CD4-positive, alpha-beta T cell (primary cell): Measurements from ENCODE around the gene CFB. TPM values are rescaled to one million over a fixed set of nuclear protein-coding genes. Genes with fewer than 3 reads are reported as not detected.

Experiments
- ATAC-seq: fragments of 200-7000 bp; cut with Tn5 transposase; one replicate; pipeline ENCODE4 v1.10.0; 2022; ENCODE audit warnings: mild to moderate bottlenecking; ENCODE audit not compliant: poor library complexity
- CTCF ChIA-PET: fragments of 350-600 bp; sonication (Branson Sonifier 250); formaldehyde crosslinking; loops from one replicate; lab custom pipeline; 2021; ENCODE audit warnings: antibody characterized with exemption, inconsistent platforms; lab: Charles Lee
- POLR2A ChIA-PET: fragments of 350-600 bp; sonication (Branson Sonifier 250); formaldehyde crosslinking; loops from one replicate; lab custom pipeline; 2021; ENCODE audit warnings: antibody characterized with exemption, inconsistent platforms; lab: Charles Lee
- DNase-seq, 14 experiments: peaks; one replicate each; pipeline ENCODE4 v3.0.0-alpha.2; 2013 to 2020; ENCODE audit warnings: mixed read lengths in 2 of 14
- H3K27ac ChIP-seq, 2 donors: one replicate each; pipeline versions ENCODE4 v1.5.1 to v1.7.0; 2013; ENCODE audit warnings: low read length in 2 of 2, low read depth in 1 of 2, mild to moderate bottlenecking in 1 of 2
- H3K27me3 ChIP-seq, 2 experiments: 1 replicate in 1 of 2; 2 replicates in 1 of 2; pipeline versions ENCODE4 v1.6.1 to v1.7.0; 2013; ENCODE audit warnings: low read length in 2 of 2, control low read depth in 1 of 2, mild to moderate bottlenecking in 1 of 2, moderate library complexity in 1 of 2; ENCODE audit not compliant: insufficient read depth in 2 of 2, control insufficient read depth in 1 of 2
- H3K36me3 ChIP-seq: one replicate; pipeline ENCODE4 v1.6.1; 2013; ENCODE audit warnings: low read length, control low read depth; ENCODE audit not compliant: insufficient read depth
- H3K4me1 ChIP-seq: one replicate; pipeline ENCODE4 v1.6.1; 2013; ENCODE audit warnings: low read length, control low read depth; ENCODE audit not compliant: insufficient read depth
- H3K4me3 ChIP-seq: one replicate; pipeline ENCODE4 v1.5.1; 2013; ENCODE audit warnings: mild to moderate bottlenecking, low read length, moderate library complexity
- H3K9me3 ChIP-seq, 2 experiments: 1 replicate in 1 of 2; 2 replicates in 1 of 2; pipeline versions ENCODE4 v1.6.1 to v1.7.0; 2013; ENCODE audit warnings: low read length in 2 of 2, mild to moderate bottlenecking in 2 of 2, control low read depth in 1 of 2, moderate library complexity in 1 of 2; ENCODE audit not compliant: control insufficient read depth in 1 of 2, insufficient read depth in 1 of 2
- H3K27ac Mint-ChIP-seq: one replicate; pipeline ENCODE4 v1.8.0; 2020; ENCODE audit warnings: mixed read lengths
- H3K27me3 Mint-ChIP-seq: one replicate; pipeline ENCODE4 v1.8.0; 2021; ENCODE audit warnings: mixed read lengths
- H3K36me3 Mint-ChIP-seq: one replicate; pipeline ENCODE4 v1.8.0; 2021; ENCODE audit warnings: low read depth, mixed read lengths
- H3K4me1 Mint-ChIP-seq: one replicate; pipeline ENCODE4 v1.8.0; 2021; ENCODE audit warnings: low read depth, mixed read lengths
- H3K4me3 Mint-ChIP-seq: one replicate; pipeline ENCODE4 v1.8.0; 2020; ENCODE audit warnings: mild to moderate bottlenecking, mixed read lengths
- H3K9me3 Mint-ChIP-seq: one replicate; pipeline ENCODE4 v1.8.0; 2020; ENCODE audit warnings: mixed read lengths
- CTCF ChIP-seq: fragments of 200-600 bp; IDR thresholded peaks from one replicate; pipeline ENCODE4 v1.8.0; 2022; ENCODE audit warnings: antibody characterized with exemption, mild to moderate bottlenecking
- intact Hi-C, 2 experiments: fragments of 100-400 bp; cut with DNase I in 1 of 2; cut with micrococcal nuclease in 1 of 2; formaldehyde crosslinking; loops; one replicate each; pipeline versions ENCODE4 v1.15.1 to v1.9.0; 2023 to 2025; cut with DNase I, micrococcal nuclease
- total RNA-seq, 174 experiments: library from RNA in 2 of 174; stranded (reverse) in 2 of 174; gene quantifications; one replicate each; pipeline ENCODE4 v1.2.3 and lab custom pipeline; 2021 to 2026

Gene CFB
- total RNA-seq, 2 experiments from 2014 or later: 1.5 to 2.2 TPM

GRCh38 chr6:31911826-31912585 is 33.9 kb upstream of the CFB start:
- TF ChIP-seq CTCF: no peak
- no peak overlapping the region for H3K4me3 Mint-ChIP-seq
- no peaks in the 10 kb centered on the region for H3K27me3 Mint-ChIP-seq
- no peaks in the 10 kb centered on the region for H3K36me3 Mint-ChIP-seq
- intact Hi-C loops: no loop called here
- H3K36me3 ChIP-seq: no peaks in the 10 kb centered on the region
- ChIA-PET CTCF (no interaction called here), POLR2A (no interaction called here)
- no peaks in the 10 kb centered on the region for H3K4me1 ChIP-seq
- DNase-seq: no peak
- H3K27ac Mint-ChIP-seq: no peak overlapping the region
- H3K27ac ChIP-seq: no peak overlapping the region
- H3K9me3 Mint-ChIP-seq: no peaks in the 10 kb centered on the region
- no peaks in the 10 kb centered on the region for H3K27me3 ChIP-seq
- H3K4me1 Mint-ChIP-seq: no peaks in the 10 kb centered on the region
- no peak overlapping the region for H3K4me3 ChIP-seq
- H3K9me3 ChIP-seq: no peaks in the 10 kb centered on the region
- no peak for ATAC-seq

- H3K4me1 Mint-ChIP-seq: no peaks in the 10 kb centered on the region
- DNase-seq: no peak
- no peak overlapping the region for H3K27ac ChIP-seq
- no peaks in the 10 kb centered on the region for H3K36me3 ChIP-seq
- POLR2A ChIA-PET: no interaction called here
- H3K27me3 ChIP-seq: no peaks in the 10 kb centered on the region
- H3K4me1 ChIP-seq: no peaks in the 10 kb centered on the region
- CTCF ChIA-PET: no interaction called here
- no peaks in the 10 kb centered on the region for H3K9me3 ChIP-seq
- H3K36me3 Mint-ChIP-seq: no peaks in the 10 kb centered on the region
- H3K4me3 ChIP-seq: no peak overlapping the region
- TF ChIP-seq CTCF: no peak
- H3K27me3 Mint-ChIP-seq: no peaks in the 10 kb centered on the region
- H3K27ac Mint-ChIP-seq: no peak overlapping the region
- intact Hi-C loops: no loop called here
- H3K9me3 Mint-ChIP-seq: no peaks in the 10 kb centered on the region
- no peak overlapping the region for H3K4me3 Mint-ChIP-seq
- ATAC-seq: no peak
These were observed 30.5 kb upstream of the CFB start for GRCh38 chr6:31915351-31915750.

GRCh38 chr6:31915756-31916155 is 30.1 kb upstream of the CFB start:
- no peaks in the 10 kb centered on the region for H3K36me3 ChIP-seq
- Mint-ChIP-seq H3K36me3 (no peaks in the 10 kb centered on the region), H3K27me3 (no peaks in the 10 kb centered on the region), H3K27ac (no peak overlapping the region), H3K4me1 (no peaks in the 10 kb centered on the region), H3K9me3 (no peaks in the 10 kb centered on the region), H3K4me3 (no peak overlapping the region)
- H3K9me3 ChIP-seq: no peaks in the 10 kb centered on the region
- intact Hi-C loops: no loop called here
- DNase-seq (no peak), ATAC-seq (no peak)
- no peaks in the 10 kb centered on the region for H3K4me1 ChIP-seq
- H3K27me3 ChIP-seq: no peaks in the 10 kb centered on the region
- POLR2A ChIA-PET: no interaction called here
- TF ChIP-seq CTCF: no peak
- CTCF ChIA-PET: no interaction called here
- H3K4me3 ChIP-seq: no peak overlapping the region
- no peak overlapping the region for H3K27ac ChIP-seq
